HG03457 (cell line): ENCODE results near the gene VMO1.

Experiments used
- ATAC-seq: cut with Tn5 transposase; IDR thresholded peaks from one replicate; pipeline ENCODE4 v1.9.1; 2021; ENCODE audit warnings: moderate number of reproducible peaks; ENCODE audit not compliant: unreplicated experiment

VMO1 gene

GRCh38 chr17:4766201-4766600 lies 20.0 kb downstream of the VMO1 start:
- no peak for ATAC-seq

GRCh38 chr17:4764595-4764994 lies 21.6 kb downstream of the VMO1 start:
- no peak for ATAC-seq

GRCh38 chr17:4759776-4760236 lies 26.4 kb downstream of the VMO1 start:
- ATAC-seq = no peak

- no peak for ATAC-seq
Measured at GRCh38 chr17:4753392-4753791, 32.8 kb downstream of the VMO1 start.

- ATAC-seq = no peak
Measured at GRCh38 chr17:4751932-4752331, 34.2 kb downstream of the VMO1 start.

- ATAC-seq = no peak
Measured at GRCh38 chr17:4750606-4751005, 35.6 kb downstream of the VMO1 start.

- no peak for ATAC-seq
Measured at GRCh38 chr17:4748686-4749085, 37.5 kb downstream of the VMO1 start.

- no peak for ATAC-seq
Measured at GRCh38 chr17:4747847-4748246, 38.3 kb downstream of the VMO1 start.

- ATAC-seq = no peak
Measured at GRCh38 chr17:4744999-4745969, 40.9 kb downstream of the VMO1 start.

GRCh38 chr17:4743898-4744297 lies 42.3 kb downstream of the VMO1 start:
- ATAC-seq = no peak

- ATAC-seq = no peak
Measured at GRCh38 chr17:4743216-4743615, 42.9 kb downstream of the VMO1 start.

GRCh38 chr17:4742629-4743028 lies 43.5 kb downstream of the VMO1 start:
- no peak for ATAC-seq

- no peak for ATAC-seq
Measured at GRCh38 chr17:4742133-4742532, 44.0 kb downstream of the VMO1 start.

GRCh38 chr17:4741544-4741943 lies 44.6 kb downstream of the VMO1 start:
- ATAC-seq = no peak

GRCh38 chr17:4740584-4740983 lies 45.6 kb downstream of the VMO1 start:
- no peak for ATAC-seq

GRCh38 chr17:4740025-4740351 lies 46.2 kb downstream of the VMO1 start:
- ATAC-seq = no peak

- ATAC-seq = no peak
Measured at GRCh38 chr17:4739122-4740024, 46.8 kb downstream of the VMO1 start, which contains the start of the genes CXCL16 and ZMYND15. TSS of gene CXCL16 (minus strand) at chr17:4739928. CDS start at chr17:4739339, 589 bp downstream. TSS of gene ZMYND15 (plus strand) at chr17:4739833. CDS start at chr17:4740549, 716 bp downstream.

GRCh38 chr17:4738136-4739121 lies 47.7 kb downstream of the VMO1 start:
- no peak for ATAC-seq

GRCh38 chr17:4735876-4736651 lies 50.1 kb downstream of the VMO1 start:
- no peak for ATAC-seq
